Lower leg skin (tissue), 3 donors: Measurements from ENCODE around the gene NR2F1.

ENCODE experiments used
- CTCF ChIP-seq, 3 donors: fragments of 450-650 bp; IDR thresholded peaks; one replicate each; pipeline ENCODE4 v1.5.1; 2016; ENCODE audit warnings: antibody characterized with exemption in 3 of 3, mild to moderate bottlenecking in 3 of 3, moderate library complexity in 2 of 3
- POLR2A ChIP-seq, 2 donors: fragments of 450-650 bp; IDR thresholded peaks; one replicate each; pipeline ENCODE4 v1.6.1; 2016 to 2017; ENCODE audit warnings: antibody characterized with exemption in 2 of 2, mild to moderate bottlenecking in 1 of 2, moderate library complexity in 1 of 2

- no peak for TF ChIP-seq CTCF (IDR thresholded peaks at IDR 0.05)
- TF ChIP-seq POLR2A (IDR thresholded peaks at IDR 0.05): no peak
These were observed 3.9 kb downstream of the NR2F1 start for GRCh38 chr5:93586736-93587596.
